ENCODE measurements around the gene FXYD7. TPM values are rescaled to one million over a fixed set of nuclear protein-coding genes. Genes with fewer than 3 reads are reported as not detected.

Gene FXYD7
- total and polyA plus RNA-seq, 2 experiments from 2014 or later = not detected

GRCh38 chr19:35108730-35109129 lies 34.3 kb upstream of the FXYD7 start:
- TF ChIP-seq EZH2 (IDR thresholded peaks at IDR 0.05; ENCODE audit: insufficient read depth, poor library complexity, severe bottlenecking) (no peak), EZH2phosphoT487 (IDR thresholded peaks at IDR 0.05; ENCODE audit: insufficient read depth, low read depth) (no peak)
- Histone ChIP-seq H2AFZ (no peak overlapping the region), H3K27me3 (replicated peaks; ENCODE audit: insufficient read depth) (peaks cover 6% of the 10 kb centered on the region; the same call in 1 of the 2 replicates)

GRCh38 chr19:35109395-35110112 lies 33.5 kb upstream of the FXYD7 start:
- Histone ChIP-seq H3K4me1 (ENCODE audit: insufficient read depth) (no peaks in the 10 kb centered on the region), H3F3A (ENCODE audit: insufficient read depth) (no peaks in the 10 kb centered on the region), H3K36me3 (ENCODE audit: low read depth) (no peaks in the 10 kb centered on the region), H3K79me2 (ENCODE audit: insufficient read depth) (no peaks in the 10 kb centered on the region), H3K27me3 (replicated peaks; ENCODE audit: insufficient read depth) (peaks cover 6% of the 10 kb centered on the region; the same call in 1 of the 2 replicates), H3K9me3 (ENCODE audit: low read depth) (no peaks in the 10 kb centered on the region), H3K9ac (no peak overlapping the region), H3K27ac (no peak overlapping the region), H3K9me2 (ENCODE audit: insufficient read depth) (no peaks in the 10 kb centered on the region), H3K4me3 (no peak overlapping the region), H4K20me1 (ENCODE audit: insufficient read depth) (no peaks in the 10 kb centered on the region), H2AFZ (no peak overlapping the region), H3K4me2 (ENCODE audit: unreplicated experiment) (no peak overlapping the region)
- 49 to 51% methylated on average over 22 of the region's 22 CpGs for WGBS, 2 experiments (ENCODE audit: low coverage in 1 of 2, low lambda C conversion rate in 2 of 2, missing lambda C conversion rate in 2 of 2)
- peak; percentile 7 for DNase-seq
- TF ChIP-seq EZH2phosphoT487 (IDR thresholded peaks at IDR 0.05; ENCODE audit: insufficient read depth, low read depth) (no peak), EZH2 (IDR thresholded peaks at IDR 0.05; ENCODE audit: insufficient read depth, poor library complexity, severe bottlenecking) (no peak)
- in situ Hi-C loops (cut with MboI) = no loop called here

More at GRCh38 chr19:35108730-35109129, 34.3 kb upstream of the FXYD7 start:
- Histone ChIP-seq H3K79me2 (ENCODE audit: insufficient read depth) (no peaks in the 10 kb centered on the region), H3K4me3 (no peak overlapping the region), H3K9me3 (ENCODE audit: low read depth) (no peaks in the 10 kb centered on the region), H3K4me2 (ENCODE audit: unreplicated experiment) (no peak overlapping the region), H4K20me1 (ENCODE audit: insufficient read depth) (no peaks in the 10 kb centered on the region), H3K4me1 (ENCODE audit: insufficient read depth) (no peaks in the 10 kb centered on the region), H3K27ac (no peak overlapping the region), H3K36me3 (ENCODE audit: low read depth) (no peaks in the 10 kb centered on the region), H3K9me2 (ENCODE audit: insufficient read depth) (no peaks in the 10 kb centered on the region), H3F3A (ENCODE audit: insufficient read depth) (no peaks in the 10 kb centered on the region), H3K9ac (no peak overlapping the region)
- WGBS, 2 experiments (ENCODE audit: low coverage in 1 of 2, low lambda C conversion rate in 2 of 2, missing lambda C conversion rate in 2 of 2) = 72% methylated on average over 10 to 11 of the region's 11 CpGs
- in situ Hi-C loops (cut with MboI) = no loop called here
- no peak for DNase-seq

- no peak for DNase-seq
- H3K4me2 ChIP-seq (ENCODE audit: unreplicated experiment) = no peak overlapping the region
- TF ChIP-seq EZH2 (IDR thresholded peaks at IDR 0.05; ENCODE audit: insufficient read depth, poor library complexity, severe bottlenecking) (no peak), EZH2phosphoT487 (IDR thresholded peaks at IDR 0.05; ENCODE audit: insufficient read depth, low read depth) (no peak)
- no peak overlapping the region for H3K27ac ChIP-seq
- no peak overlapping the region for H3K4me3 ChIP-seq
- H3F3A ChIP-seq (ENCODE audit: insufficient read depth) = no peaks in the 10 kb centered on the region
- H3K9ac ChIP-seq = no peak overlapping the region
- peaks cover 6% of the 10 kb centered on the region; the same call in 1 of the 2 replicates for H3K27me3 ChIP-seq (replicated peaks; ENCODE audit: insufficient read depth)
- no peaks in the 10 kb centered on the region for H3K4me1 ChIP-seq (ENCODE audit: insufficient read depth)
- H4K20me1 ChIP-seq (ENCODE audit: insufficient read depth) = no peaks in the 10 kb centered on the region
- H3K36me3 ChIP-seq (ENCODE audit: low read depth) = no peaks in the 10 kb centered on the region
- in situ Hi-C loops (cut with MboI) = no loop called here
- H3K79me2 ChIP-seq (ENCODE audit: insufficient read depth) = no peaks in the 10 kb centered on the region
- 49 to 70% methylated on average over 5 to 9 of the region's 9 CpGs for WGBS, 2 experiments (ENCODE audit: low coverage in 1 of 2, low lambda C conversion rate in 2 of 2, missing lambda C conversion rate in 2 of 2)
- no peaks in the 10 kb centered on the region for H3K9me3 ChIP-seq (ENCODE audit: low read depth)
- H2AFZ ChIP-seq = no peak overlapping the region
- H3K9me2 ChIP-seq (ENCODE audit: insufficient read depth) = no peaks in the 10 kb centered on the region
Measured at GRCh38 chr19:35110974-35111373, 32.1 kb upstream of the FXYD7 start.

GRCh38 chr19:35112995-35113688 lies 29.9 kb upstream of the FXYD7 start:
- Histone ChIP-seq H2AFZ (no peak overlapping the region), H3K27ac (no peak overlapping the region), H3K9ac (no peak overlapping the region), H3K4me2 (ENCODE audit: unreplicated experiment) (no peak overlapping the region), H4K20me1 (ENCODE audit: insufficient read depth) (no peaks in the 10 kb centered on the region), H3K4me1 (ENCODE audit: insufficient read depth) (no peaks in the 10 kb centered on the region), H3K36me3 (ENCODE audit: low read depth) (no peaks in the 10 kb centered on the region), H3K27me3 (replicated peaks; ENCODE audit: insufficient read depth) (peaks cover 6% of the 10 kb centered on the region; the same call in 1 of the 2 replicates), H3K9me3 (ENCODE audit: low read depth) (no peaks in the 10 kb centered on the region), H3K79me2 (ENCODE audit: insufficient read depth) (no peaks in the 10 kb centered on the region), H3K4me3 (no peak overlapping the region), H3F3A (ENCODE audit: insufficient read depth) (no peaks in the 10 kb centered on the region), H3K9me2 (ENCODE audit: insufficient read depth) (no peaks in the 10 kb centered on the region)
- no peak for TF ChIP-seq EZH2 (IDR thresholded peaks at IDR 0.05; ENCODE audit: insufficient read depth, poor library complexity, severe bottlenecking)
- no peak for TF ChIP-seq EZH2phosphoT487 (IDR thresholded peaks at IDR 0.05; ENCODE audit: insufficient read depth, low read depth)
- WGBS, 2 experiments (ENCODE audit: low coverage in 1 of 2, low lambda C conversion rate in 2 of 2, missing lambda C conversion rate in 2 of 2) = 60 to 62% methylated on average over 15 of the region's 15 CpGs
- peak; percentile 12 for DNase-seq
- in situ Hi-C loops (cut with MboI) = no loop called here

Measured in GM23248 (cell line).